ENCODE results near the gene TMEM132E. TPM values are rescaled to one million over a fixed set of nuclear protein-coding genes. Genes with fewer than 3 reads are reported as not detected.

Gene TMEM132E
- total and polyA plus RNA-seq, 11 donors = 0.04 to 0.20 (median 0.09) TPM; not detected in 8

DNA sequence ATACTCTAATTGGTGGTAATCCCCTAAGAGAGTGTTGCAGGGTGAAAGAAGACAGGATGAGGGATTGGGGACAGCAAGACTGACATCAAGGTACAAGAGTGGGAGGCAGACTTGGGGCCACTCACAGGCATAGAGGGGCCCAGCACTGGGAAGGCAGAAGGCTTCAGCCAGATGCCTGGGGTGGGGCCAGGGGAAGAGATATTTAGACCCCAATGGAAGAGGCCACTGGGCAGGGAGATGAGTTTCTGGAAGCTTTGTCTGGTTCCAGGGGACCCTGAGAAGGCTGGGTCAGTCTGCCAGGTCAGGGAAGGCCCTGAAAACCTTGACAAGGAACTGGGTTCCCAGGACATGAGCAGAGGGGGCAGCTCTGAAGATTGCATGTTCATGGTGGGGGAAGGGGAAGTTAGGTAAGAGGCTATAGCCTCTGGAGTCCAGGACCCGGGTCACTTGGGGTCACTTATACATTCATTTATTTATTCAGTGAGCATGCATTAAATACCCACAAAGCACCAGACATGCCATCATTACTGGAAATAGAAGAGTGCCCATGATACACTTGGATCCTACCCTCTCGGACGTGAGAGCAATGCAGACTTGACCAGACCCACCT lies 92.9 kb downstream of the TMEM132E start:
- 56 to 86% (median 80%) methylated on average over 3 of the region's 3 CpGs for WGBS, 4 donors
- ATAC-seq (no peak), DNase-seq (no peak)
- no peak overlapping the region for H3K27ac ChIP-seq
- no peaks in the 10 kb centered on the region for H3K36me3 ChIP-seq
- H3K27me3 ChIP-seq = peaks cover 0 to 16% (median 0%) of the 10 kb centered on the region in 9 donors
- TF ChIP-seq, protein P1, sequence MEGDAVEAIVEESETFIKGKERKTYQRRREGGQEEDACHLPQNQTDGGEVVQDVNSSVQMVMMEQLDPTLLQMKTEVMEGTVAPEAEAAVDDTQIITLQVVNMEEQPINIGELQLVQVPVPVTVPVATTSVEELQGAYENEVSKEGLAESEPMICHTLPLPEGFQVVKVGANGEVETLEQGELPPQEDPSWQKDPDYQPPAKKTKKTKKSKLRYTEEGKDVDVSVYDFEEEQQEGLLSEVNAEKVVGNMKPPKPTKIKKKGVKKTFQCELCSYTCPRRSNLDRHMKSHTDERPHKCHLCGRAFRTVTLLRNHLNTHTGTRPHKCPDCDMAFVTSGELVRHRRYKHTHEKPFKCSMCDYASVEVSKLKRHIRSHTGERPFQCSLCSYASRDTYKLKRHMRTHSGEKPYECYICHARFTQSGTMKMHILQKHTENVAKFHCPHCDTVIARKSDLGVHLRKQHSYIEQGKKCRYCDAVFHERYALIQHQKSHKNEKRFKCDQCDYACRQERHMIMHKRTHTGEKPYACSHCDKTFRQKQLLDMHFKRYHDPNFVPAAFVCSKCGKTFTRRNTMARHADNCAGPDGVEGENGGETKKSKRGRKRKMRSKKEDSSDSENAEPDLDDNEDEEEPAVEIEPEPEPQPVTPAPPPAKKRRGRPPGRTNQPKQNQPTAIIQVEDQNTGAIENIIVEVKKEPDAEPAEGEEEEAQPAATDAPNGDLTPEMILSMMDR (IDR thresholded peaks at IDR 0.05) = no peak
- TF ChIP-seq POLR2A (IDR thresholded peaks at IDR 0.05) = no peak
- intact Hi-C loops (cut with DNase I) = loop anchor here in 2 of 10 donors (10.0 kb wide), 2 partner anchors 67 to 193 kb away; no protein-coding TSS in a partner anchor
- no peak overlapping the region for H3K4me3 ChIP-seq
- no peaks in the 10 kb centered on the region for H3K4me1 ChIP-seq
- no peaks in the 10 kb centered on the region for H3K9me3 ChIP-seq

DNA sequence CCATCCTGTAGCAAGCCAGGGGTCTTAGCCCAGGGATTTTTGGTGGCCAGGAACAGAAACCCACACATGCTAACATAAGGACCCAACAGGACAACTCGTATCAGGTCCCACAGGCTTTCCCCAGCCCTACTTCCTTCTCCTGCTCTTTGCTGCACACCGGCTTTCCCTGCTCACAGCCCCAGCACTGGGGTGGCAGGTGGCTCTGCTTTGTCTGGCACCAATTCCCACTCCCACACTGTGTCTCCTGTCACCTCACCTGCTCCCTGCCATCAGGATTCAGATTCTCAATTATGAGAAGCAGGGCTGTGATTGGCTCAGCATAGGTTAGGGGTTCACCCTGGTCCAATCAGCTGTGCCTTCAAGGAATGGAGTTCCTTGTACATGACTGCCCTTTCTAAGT lies 94.1 kb downstream of the TMEM132E start:
- no peaks in the 10 kb centered on the region for H3K9me3 ChIP-seq
- H3K27ac ChIP-seq = no peak overlapping the region
- WGBS, 4 donors = 72 to 94% (median 81%) methylated on average over 2 of the region's 2 CpGs
- intact Hi-C loops (cut with DNase I) = loop anchor here in 2 of 10 donors (10.0 kb wide), 2 partner anchors 69 to 191 kb away; no protein-coding TSS in a partner anchor
- TF ChIP-seq, protein P1 (IDR thresholded peaks at IDR 0.05) = no peak
- no peak for TF ChIP-seq POLR2A (IDR thresholded peaks at IDR 0.05)
- no peaks in the 10 kb centered on the region for H3K36me3 ChIP-seq
- ATAC-seq (no peak), DNase-seq (no peak)
- no peaks in the 10 kb centered on the region for H3K4me1 ChIP-seq
- H3K27me3 ChIP-seq = peaks cover 0 to 8% (median 0%) of the 10 kb centered on the region in 9 donors
- H3K4me3 ChIP-seq = no peak overlapping the region

DNA sequence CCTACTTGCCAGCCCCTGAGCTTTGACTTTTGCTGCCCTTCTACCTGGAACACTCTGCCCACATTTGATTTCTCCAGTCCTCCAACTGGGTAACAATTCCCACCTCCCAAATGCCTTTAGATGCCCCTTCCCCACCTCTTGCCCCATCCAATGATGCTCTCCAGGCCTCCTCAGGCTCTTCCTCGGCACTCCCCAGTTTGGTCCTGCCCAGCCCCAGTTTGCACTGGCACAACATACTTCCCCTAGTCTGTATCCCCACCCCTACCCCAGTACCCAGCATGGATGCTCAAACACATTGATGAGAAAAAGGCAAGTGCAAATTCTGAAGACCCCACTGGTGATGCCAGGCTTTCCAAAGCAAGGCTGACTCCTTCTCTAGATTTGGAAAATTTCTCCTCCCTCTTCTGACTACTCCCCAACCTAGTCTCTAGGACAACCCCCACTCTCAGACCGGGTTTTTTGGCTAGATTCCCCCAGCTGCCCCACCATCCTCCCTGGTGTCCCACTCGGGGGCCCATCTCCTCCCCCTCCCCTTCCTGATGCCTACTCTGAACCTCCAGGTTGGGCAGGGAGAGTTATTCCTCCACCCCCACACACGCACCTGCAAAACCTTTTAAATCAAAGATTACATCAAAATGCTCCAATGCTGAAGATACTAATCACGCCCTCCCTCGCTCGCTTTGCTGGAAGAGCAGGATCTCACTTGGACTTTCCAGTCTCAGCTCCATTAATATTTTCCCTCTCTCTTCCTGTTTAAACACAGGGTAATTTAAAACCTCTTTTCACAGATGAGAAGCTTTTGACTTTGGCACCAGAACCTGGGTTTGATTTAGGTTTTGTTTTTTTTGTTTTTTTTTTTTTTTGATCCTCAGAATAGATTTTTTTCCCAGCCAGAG lies 94.9 kb downstream of the TMEM132E start:
- H3K27me3 ChIP-seq = peaks cover 0 to 4% (median 0%) of the 10 kb centered on the region in 9 donors
- H3K36me3 ChIP-seq = no peaks in the 10 kb centered on the region
- H3K9me3 ChIP-seq = no peaks in the 10 kb centered on the region
- WGBS, 4 donors = 70 to 82% (median 76%) methylated on average over 7 of the region's 7 CpGs
- intact Hi-C loops (cut with DNase I) = loop anchor here in 2 of 10 donors (10.0 kb wide), 2 partner anchors 69 to 191 kb away; no protein-coding TSS in a partner anchor
- no peak overlapping the region for H3K4me3 ChIP-seq
- H3K27ac ChIP-seq = no peak overlapping the region
- TF ChIP-seq, protein P1 (IDR thresholded peaks at IDR 0.05) = no peak
- no peak for TF ChIP-seq POLR2A (IDR thresholded peaks at IDR 0.05)
- no peak for ATAC-seq
- no peak for DNase-seq
- no peaks in the 10 kb centered on the region for H3K4me1 ChIP-seq

DNA sequence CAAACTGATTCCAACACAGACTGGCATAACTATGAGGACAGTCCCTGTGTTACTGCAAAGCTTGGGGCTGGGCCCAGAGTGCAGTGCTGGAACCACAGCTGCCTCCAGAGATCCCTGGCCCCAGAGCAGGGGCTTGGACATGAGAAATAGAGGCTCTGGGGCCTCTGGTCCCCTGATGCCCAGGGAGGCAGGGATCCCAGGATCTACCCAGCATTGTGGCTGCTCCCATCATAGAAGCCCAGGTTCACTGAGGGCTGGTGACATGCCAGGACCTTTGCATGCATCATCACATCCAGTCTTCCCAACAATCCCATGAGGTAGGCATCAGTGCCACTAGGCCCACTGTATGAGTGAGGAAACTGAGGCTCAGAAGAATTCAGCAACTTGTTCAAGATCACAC lies 95.8 kb downstream of the TMEM132E start:
- intact Hi-C loops (cut with DNase I) = loop anchor here in 2 of 10 donors (10.0 kb wide), 2 partner anchors 70 to 190 kb away; no protein-coding TSS in a partner anchor
- H3K27ac ChIP-seq = no peak overlapping the region
- H3K9me3 ChIP-seq = no peaks in the 10 kb centered on the region
- DNase-seq (no peak), ATAC-seq (no peak)
- H3K27me3 ChIP-seq = peaks cover 0 to 3% (median 0%) of the 10 kb centered on the region in 9 donors
- TF ChIP-seq POLR2A (IDR thresholded peaks at IDR 0.05) = no peak
- TF ChIP-seq, protein P1 (IDR thresholded peaks at IDR 0.05) = no peak
- H3K36me3 ChIP-seq = no peaks in the 10 kb centered on the region
- H3K4me3 ChIP-seq = no peak overlapping the region
- H3K4me1 ChIP-seq = no peaks in the 10 kb centered on the region
